Activated naive CD4-positive, alpha-beta T cell (primary cell): ENCODE results near the gene CYP26B1.

Experiments
- DNase-seq, 4 experiments: peaks; one replicate each; lab custom pipeline; 2025; lab: John Stamatoyannopoulos, UW

CYP26B1 gene

GRCh38 chr2:72141032-72141645, 6.5 kb downstream of the CYP26B1 start:
- no peak for DNase-seq

DNA sequence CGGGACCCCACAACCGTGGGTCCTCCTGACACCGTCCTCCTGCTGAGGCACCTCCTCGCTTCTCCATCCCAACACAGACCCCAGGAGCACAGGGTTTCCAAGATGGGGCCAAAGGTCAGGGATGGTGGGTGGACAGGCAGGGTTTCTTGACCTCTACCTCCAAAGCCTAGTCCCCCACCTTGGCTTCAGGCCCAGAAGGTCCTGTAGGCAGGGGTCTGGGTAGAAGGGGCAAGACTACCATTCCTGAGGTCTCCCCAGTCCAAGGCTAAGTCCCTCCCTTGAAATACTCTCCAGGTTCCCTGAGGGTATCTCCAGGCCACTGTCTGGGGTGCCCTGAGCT, 7.1 kb downstream of the CYP26B1 start:
- no peak for DNase-seq

- DNase-seq: no peak
These were observed 7.6 kb downstream of the CYP26B1 start for GRCh38 chr2:72139874-72140620.

DNA sequence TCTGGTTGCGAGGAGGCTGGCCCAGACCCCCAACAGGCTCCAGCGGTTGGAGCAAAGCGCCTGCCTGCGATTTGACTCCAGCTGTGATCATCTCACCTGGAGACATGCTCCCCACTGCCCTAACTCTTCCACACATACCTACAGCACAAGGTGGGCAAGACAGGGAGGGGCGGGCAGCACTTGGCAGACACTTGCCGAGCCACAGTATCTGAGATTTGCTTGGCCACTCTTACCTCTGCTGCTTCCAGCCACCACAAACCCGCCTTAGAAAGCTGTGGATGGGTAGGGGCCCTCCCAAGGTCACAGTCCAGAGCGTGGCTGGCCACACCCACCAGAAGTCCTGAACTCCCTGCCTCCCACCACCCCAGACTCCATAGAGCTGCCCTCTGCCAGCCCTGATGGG, 8.2 kb downstream of the CYP26B1 start:
- DNase-seq: no peak

DNA sequence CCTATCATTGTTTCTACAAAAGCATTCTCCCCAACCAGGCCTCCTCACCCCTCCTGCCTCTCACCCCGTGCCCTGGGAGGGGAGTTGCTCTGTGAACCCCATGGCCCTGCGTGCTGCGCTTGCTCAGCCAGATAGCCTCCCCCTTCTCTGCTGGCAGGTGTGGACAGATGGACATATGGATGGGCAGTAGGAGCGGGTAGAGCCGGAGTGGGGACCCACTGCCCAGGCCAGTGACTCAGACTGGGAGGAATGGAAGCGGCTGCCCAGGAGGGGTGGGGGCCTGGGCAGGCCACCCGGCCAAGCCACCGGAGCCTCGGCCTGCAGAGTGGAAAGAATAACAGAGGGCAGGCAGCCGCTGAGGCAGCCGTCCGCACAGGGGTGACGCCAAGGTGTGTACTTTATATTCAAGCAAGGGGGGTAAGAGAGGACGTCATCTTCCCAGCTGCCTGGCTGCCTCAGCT, 8.7 kb downstream of the CYP26B1 start:
- DNase-seq: no peak

DNA sequence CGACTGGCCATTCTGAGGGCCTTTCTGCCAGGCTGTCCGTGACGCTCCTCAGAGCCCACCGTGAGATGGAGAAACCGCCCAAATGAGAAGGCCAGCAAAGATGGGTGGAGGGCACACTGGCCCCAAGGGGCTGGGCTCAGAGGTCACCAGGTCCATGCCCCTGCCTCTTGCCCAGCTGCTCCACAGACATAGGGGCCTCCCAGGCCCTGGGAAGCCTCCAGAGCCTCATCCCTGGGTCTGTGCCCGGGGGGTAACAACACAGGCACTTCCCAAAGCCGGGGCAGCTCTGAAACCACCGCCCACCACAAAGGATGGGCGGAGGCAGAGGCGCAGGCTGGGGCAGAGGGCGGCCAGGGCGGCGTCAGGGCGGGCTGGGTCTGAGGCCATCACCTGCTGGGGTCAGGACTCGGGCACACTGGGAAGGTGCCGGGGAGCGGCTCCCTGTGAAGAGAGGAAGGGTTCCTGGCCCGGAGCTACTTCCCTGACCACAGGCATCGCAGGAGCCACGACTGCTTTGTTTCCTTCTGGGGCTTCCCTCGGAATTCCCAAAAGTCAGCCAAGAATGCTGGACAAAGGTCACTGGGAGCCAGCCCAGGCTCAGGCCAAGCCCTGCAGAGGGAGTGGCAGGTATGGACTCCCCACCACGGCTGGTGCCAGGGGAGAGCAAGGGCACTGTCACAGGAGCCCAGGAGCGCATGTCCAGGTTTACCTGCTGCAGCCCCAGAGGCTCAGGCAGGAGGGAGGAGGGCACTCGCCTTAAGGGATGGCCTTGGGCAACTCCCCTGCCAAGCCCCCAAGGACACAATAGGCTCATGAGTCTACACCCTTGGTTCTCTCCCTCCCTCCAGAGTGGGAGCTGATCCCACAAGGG, 9.4 kb downstream of the CYP26B1 start:
- no peak for DNase-seq

DNA sequence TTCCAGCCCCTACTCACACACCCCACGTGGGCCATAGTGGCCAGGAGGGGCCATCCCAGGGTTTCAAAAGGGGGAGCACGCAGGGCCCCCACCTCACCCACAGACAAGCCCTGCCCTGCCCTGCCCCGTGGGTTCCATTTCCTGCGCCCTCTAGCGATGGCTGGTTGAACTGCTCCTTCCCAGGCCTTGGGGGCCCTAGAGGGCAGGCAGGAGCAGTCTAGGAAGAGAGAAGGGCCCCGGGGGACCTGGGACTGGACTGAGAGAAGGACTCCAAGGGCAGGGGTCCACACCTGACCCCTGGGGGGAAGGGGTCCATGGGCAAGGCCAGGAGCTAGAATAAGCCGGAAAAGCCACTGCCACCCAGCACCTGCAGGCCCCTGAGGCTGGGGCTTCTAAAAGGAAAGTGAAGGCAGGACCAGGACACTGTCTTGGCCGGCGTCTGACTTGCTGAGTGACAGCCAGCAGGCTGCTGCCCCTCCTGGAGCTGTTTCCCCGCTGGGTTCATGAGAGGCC, 10.1 kb downstream of the CYP26B1 start:
- peak; percentile 20 to 52 (median 36) for DNase-seq

DNA sequence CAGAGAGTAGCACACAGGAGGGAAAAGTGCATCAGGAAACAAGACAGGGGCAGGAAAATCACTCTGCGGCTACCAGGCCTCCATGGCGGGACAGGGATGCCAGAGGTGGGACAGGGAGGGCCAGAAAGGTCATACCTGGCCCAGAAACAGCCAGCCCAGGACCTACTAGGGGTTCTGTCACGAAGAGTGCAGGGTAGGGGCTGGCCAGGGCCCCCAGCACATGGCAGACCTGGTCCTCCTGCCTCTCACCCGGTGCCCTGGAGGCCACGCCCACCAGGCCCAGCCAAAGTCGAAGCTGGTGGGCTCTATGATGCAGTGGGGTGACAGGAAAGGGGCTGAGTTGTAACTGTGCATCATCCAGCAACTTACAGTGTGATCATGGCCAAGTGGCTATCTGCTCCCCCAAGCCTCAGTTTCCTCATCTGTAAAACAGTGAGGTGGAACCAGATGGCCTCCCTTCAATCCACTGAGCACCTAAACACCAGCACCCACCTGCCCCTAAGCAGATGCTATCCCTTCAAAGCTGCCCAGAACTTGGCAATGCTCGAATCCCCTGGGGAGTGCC, 10.6 kb downstream of the CYP26B1 start:
- DNase-seq: no peak

DNA sequence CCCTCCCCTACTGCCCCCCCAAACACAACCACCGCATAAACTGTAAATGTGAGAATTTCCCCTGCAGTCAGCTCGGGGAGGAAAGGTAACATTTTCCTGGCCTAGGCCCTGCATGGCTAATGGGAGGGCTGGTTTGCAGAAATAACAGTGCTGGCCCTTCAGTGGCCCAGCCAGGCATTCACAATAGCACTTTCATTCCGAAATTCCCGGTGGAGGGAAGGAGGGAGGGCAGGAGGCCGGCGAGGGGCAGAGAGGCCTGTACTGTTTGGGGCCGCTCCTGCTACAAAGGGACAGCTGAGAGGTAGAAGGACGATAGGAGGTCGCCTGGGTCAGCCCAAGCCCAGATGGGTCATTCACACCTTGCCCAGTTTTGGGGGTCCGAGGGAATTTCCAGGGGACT, 11.3 kb downstream of the CYP26B1 start:
- DNase-seq: no peak

DNA sequence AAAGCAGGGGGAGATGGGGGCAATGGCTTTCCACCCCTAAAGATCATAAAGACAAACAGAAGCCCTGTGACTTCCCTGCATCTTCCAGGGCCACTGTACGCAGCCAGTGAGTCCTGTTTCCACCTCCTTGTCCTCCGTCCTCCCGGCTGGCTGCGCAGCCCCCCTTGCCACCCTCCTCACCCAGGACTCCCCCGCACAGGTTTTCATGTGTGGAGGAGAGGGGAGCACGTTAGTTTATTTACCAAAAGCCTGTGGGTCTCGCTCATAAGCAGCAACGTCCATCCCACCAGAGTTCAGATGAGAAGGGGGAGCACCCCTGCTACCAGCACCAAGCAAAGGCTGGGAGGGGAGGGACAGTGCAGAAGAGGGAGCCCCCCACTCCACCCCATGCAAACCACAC, 11.7 kb downstream of the CYP26B1 start:
- no peak for DNase-seq

- DNase-seq: no peak
These were observed 12.5 kb downstream of the CYP26B1 start for GRCh38 chr2:72134997-72135800.

DNA sequence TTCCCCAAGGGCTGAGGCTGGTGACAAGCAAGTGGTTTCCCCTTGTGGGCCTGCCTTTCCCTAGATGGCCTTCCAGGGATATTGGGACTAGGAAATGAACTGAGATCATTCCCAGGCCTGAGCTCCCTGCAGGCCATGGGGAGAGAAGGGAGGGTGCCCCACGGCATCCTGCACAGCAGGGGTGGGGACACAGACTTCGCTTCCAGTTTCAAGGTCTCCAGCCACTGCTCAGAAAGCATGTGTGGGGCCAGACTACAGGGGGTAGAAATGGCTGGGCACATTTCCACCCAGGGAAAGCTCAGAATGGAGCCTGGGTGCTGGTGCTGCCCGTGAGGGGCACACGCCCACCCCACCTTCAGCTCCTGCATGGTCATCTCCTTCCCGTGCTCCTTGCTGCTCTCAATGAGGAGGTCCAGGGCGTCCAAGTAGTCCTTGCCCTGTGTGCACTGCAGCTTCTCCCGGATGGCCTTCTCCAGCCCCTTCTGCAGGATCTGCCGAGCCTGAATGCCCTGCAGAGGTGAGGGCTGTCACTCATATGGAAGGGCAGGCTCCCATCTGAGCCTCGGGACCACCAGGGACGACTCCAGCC, 13.2 kb downstream of the CYP26B1 start:
- no peak for DNase-seq

- no peak for DNase-seq
These were observed 13.8 kb downstream of the CYP26B1 start for GRCh38 chr2:72133721-72134407.

GRCh38 chr2:72132981-72133720, 14.5 kb downstream of the CYP26B1 start:
- DNase-seq: no peak

DNA sequence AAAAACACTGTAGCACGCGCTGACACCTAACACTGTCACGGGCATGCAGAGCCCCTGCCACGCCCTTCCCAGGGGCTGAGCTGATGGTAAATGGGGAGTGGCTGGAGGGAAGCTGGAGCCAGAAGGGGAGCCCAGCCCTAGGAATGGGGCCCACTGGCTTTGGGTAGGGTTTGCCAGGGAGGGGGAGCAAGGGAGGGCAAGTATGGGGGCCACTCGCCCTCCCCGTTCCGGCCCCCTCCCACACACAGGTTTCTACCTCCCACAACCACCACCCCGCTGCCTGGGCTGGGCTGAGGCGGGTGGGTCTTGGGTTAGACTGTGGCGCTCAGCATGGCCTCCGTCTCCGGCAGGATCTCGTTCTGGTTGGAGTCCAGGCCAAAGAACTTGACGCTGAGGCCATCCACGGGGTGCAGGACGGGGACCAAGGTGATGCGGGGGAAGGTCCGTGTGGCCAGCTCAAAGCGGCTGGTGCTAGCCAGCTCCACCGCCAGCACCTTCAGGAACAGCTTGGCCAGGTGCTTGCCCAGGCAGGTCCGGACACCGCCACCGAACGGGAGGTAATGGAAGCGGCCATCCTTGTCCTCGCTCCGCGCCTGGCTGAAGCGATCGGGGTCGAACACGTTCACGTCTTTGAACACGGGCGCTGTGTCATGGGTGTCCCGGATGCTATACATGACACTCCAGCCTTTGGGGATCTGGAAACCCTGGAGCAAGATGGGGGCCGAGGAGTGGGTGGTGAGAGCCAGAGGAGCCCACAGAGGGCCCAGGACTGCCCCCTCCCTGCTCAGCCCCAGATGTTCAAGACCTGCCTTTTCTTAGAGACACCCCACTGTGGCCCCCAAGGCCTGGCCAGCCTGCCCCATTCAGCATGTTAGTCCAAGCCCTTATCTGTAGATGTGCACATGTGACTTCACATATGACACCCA, 15.5 kb downstream of the CYP26B1 start:
- DNase-seq: no peak

GRCh38 chr2:72131371-72131891, 16.2 kb downstream of the CYP26B1 start:
- no peak for DNase-seq

DNA sequence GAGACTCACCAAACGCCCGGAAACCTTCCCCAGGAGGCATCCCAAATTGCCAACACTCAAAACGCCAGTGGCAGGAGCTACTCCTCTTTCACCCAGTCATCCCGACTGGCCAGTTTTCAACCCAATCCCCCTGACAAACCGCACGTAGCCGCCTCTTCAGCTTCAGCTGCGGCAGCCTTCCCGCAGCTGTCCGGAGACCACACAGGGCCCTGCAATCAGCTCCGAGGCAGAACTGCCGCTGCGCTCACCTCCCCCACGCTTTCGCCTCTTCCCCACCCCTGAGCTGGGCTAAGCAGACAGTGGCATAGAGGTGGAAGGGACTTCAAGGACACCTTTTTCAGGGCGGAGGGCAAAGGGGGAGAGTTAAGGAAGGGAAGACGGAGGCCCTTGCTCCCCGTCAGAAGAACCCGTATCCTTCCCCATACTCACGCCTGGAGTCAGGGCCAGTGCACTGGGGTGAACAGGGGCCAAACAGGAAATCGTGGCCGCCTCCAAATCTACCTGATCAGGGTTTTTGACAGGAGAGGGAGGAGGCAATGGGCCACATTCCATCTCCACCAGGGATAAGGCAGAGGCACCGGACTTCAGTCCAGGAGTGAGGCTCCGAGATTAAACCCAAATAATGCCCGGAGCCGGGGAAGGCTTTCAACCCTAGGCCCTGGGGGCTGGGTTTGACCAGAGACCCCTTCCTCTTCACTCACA, 16.9 kb downstream of the CYP26B1 start:
- DNase-seq: no peak
